Superior temporal gyrus (tissue), 1 donor: ENCODE data around the gene ZNF862.

Experiments
- DNase-seq: peaks from one replicate; pipeline ENCODE4 v3.0.0-alpha.2; 2016; ENCODE audit errors: extremely low spot score

The ZNF862 gene

GRCh38 chr7:149845257-149845980, 7.2 kb downstream of the ZNF862 start:
- no peak for DNase-seq

GRCh38 chr7:149846021-149846420, 7.8 kb downstream of the ZNF862 start:
- no peak for DNase-seq

- DNase-seq: no peak
Measured at GRCh38 chr7:149846436-149847046, 8.4 kb downstream of the ZNF862 start.

- no peak for DNase-seq
Measured at GRCh38 chr7:149849174-149849573, 11.0 kb downstream of the ZNF862 start.

- DNase-seq: no peak
Measured at GRCh38 chr7:149850007-149850594, 11.9 kb downstream of the ZNF862 start.

- no peak for DNase-seq
Measured at GRCh38 chr7:149850716-149851115, 12.5 kb downstream of the ZNF862 start.

- no peak for DNase-seq
Measured at GRCh38 chr7:149851449-149851848, 13.3 kb downstream of the ZNF862 start.

GRCh38 chr7:149853157-149853556, 15.0 kb downstream of the ZNF862 start:
- no peak for DNase-seq

GRCh38 chr7:149854611-149855360, 16.6 kb downstream of the ZNF862 start:
- no peak for DNase-seq

DNA sequence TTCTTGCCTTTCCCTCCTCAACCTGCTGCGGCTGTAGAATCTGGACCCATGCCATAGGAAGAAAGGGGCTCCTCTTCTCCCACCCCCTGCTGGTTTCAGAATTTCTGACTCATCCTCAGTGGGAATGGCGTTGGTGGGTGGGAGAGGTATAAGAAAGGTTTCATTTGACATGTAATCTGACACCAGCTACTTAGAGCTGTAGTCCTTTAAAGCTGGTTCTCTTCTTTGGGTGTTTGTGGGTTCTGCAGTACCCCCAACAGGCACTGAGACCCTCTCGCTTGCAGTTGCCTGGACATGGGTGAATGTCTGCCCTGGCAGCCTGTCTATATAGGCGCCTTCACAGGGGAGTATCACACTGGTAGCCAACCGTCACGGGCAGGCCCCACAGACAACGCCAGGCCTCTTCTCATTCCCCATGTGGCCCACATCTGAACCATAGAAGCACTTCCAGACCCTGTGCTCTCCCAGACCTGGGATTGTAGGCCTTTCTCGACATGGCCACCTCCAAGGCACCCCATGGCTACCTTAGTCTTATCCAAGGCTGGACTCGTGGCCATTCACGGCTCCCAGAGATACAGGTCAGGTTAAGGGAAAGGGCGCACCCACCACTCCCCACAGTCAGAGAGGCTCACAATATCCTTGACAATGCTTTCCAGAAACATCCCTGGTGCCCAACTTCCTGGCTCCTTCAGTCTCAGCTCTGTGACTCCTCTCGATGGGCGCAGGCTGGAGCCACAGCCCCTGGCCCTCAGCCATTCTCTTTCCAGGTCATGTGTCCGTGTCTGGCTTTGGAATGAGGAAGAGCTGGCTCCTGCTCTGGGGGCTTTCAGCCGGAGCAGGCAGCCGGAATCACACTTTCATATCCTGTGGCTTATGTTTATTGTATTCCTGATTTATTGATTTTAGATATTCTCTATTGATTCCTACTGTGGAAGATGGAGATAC, 17.5 kb downstream of the ZNF862 start:
- no peak for DNase-seq

GRCh38 chr7:149856583-149856982, 18.4 kb downstream of the ZNF862 start:
- no peak for DNase-seq

- no peak for DNase-seq
Measured at GRCh38 chr7:149859369-149859768, 21.2 kb downstream of the ZNF862 start.

DNA sequence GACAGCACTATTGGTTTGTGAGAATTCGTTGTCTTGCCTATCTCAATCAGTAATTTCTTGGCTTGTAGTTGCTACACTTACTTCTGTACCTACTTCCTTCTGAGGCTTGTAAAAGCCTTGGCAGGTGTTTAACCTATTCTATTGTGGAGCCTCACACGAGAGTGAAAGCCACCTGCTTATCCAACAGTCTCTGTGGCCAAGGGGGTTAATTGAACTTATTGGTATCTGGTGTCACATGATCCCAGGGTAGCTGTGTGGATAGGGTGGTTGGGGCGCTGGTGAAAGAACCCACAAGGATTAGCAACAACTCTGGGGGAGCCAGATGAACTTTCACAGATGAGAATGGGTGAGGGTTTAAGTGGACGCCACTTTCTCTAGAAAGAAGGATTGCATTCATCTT, 21.7 kb downstream of the ZNF862 start:
- no peak for DNase-seq

DNA sequence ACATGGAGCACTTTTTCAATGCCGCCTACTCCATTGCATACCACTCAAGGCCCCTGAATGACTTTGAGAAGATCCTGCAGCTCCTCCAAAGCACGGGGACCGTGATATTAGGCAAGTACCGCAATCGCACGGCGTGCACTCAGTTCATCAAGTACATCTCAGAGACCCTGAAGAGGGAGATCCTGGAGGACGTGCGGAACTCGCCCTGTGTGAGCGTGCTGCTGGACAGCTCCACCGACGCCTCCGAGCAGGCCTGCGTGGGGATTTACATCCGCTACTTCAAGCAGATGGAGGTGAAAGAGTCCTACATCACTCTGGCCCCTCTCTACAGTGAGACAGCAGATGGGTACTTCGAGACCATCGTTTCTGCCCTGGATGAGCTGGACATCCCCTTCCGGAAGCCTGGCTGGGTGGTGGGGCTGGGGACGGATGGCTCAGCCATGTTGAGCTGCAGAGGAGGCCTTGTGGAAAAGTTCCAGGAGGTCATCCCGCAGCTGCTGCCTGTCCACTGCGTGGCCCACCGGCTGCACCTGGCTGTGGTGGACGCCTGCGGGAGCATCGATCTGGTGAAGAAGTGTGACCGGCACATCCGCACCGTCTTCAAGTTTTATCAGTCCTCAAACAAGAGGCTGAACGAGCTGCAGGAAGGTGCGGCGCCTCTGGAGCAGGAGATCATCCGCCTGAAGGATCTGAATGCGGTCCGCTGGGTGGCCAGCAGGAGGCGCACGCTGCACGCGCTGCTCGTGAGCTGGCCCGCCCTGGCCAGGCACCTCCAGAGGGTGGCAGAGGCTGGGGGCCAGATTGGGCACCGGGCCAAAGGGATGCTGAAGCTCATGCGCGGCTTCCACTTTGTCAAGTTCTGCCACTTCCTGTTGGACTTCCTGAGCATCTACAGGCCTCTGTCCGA, 22.9 kb downstream of the ZNF862 start:
- DNase-seq: no peak

DNA sequence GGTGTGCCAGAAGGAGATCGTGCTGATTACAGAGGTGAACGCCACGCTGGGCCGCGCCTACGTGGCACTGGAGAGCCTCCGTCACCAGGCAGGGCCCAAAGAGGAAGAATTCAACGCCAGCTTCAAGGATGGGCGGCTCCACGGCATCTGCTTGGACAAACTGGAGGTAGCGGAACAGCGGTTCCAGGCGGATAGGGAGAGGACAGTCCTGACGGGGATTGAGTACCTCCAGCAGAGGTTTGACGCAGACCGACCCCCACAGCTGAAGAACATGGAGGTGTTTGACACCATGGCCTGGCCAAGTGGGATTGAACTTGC, 23.5 kb downstream of the ZNF862 start:
- no peak for DNase-seq

DNA sequence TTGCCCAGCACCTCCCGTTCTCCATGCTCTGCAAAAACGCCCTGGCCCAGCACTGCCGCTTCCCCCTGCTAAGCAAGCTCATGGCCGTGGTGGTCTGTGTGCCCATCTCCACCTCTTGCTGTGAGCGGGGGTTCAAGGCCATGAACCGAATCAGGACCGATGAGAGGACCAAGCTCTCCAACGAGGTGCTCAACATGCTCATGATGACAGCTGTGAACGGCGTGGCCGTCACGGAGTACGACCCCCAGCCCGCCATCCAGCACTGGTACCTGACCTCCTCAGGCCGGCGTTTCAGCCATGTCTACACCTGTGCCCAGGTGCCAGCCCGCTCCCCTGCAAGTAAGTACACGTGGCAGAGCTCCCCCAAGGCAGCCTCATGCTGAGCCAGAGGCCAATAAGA, 24.0 kb downstream of the ZNF862 start:
- DNase-seq: no peak

DNA sequence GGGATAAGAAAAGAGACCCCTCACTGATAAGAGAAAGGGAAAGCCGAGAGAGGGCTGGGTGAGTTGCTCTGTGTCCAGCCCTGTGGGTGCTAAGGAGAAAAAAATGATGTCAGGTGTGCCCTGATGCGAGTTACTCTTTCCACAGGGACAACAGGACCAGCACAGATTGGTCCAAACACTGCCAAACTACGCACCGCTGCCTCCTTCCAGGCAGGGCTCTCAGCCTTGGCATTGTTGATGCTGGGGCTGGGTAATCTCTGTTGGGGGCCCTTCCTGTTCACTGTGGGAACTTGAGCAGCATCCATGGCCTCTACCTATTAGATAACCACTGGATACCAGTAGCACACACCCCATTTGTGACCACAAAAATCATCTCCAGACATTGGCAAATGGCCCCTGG, 25.3 kb downstream of the ZNF862 start:
- DNase-seq: no peak

DNA sequence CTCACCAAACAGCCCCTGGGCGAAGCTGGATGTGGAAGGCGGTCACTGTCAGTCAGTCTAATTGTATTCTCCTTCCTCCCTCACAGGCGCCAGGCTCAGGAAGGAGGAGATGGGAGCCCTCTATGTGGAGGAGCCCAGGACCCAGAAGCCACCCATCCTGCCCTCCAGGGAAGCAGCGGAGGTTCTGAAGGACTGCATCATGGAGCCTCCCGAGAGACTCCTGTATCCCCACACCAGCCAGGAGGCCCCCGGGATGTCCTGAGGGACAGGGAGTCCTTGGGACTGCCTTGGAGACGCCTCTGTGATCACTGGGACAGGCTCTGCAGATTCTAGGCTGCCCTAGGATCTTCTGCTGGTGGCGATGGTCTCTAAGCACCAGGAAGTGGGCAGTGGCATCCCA, 25.8 kb downstream of the ZNF862 start:
- no peak for DNase-seq

DNA sequence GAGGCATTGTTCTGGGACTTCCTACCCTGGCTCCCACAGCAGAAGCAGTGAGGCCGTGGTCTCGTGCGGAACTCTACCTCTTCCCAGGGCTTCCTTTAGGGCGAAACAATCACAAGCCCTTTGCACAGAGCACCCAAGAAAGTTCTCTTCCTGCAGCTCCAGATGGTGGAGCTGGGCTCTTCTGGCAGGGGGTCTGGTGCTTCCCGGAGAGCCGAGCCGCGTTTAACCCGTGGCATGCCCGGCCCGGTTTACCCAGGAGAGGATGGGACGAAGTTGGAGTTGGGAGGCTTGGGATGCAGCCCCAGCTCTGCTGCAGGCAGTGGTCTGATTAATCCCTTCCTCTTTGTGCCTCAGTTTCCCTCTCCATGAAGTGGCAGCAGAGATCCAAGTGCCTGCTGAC, 26.6 kb downstream of the ZNF862 start:
- no peak for DNase-seq

- no peak for DNase-seq
Measured at GRCh38 chr7:149865437-149865836, 27.3 kb downstream of the ZNF862 start.
